HepG2 (cell line): Measurements from ENCODE around the gene FGF18. TPM values are rescaled to one million over a fixed set of nuclear protein-coding genes. Genes with fewer than 3 reads are reported as not detected.

ENCODE experiments used
- ATAC-seq: fragments of 200-7000 bp; cut with Tn5 transposase; 3 replicates; pipeline ENCODE4 v1.9.1; 2020; ENCODE audit warnings: mild to moderate bottlenecking, moderate library complexity
- BruUV-seq: library from RNA; stranded (reverse); fragments of 400-500 nt; replicated peaks from 2 replicates; lab custom pipeline; 2021; lab: Mats Ljungman, UMichigan
- CTCF ChIA-PET: fragments of 300-600 bp; formaldehyde crosslinking; extraction: SDS; loops from one replicate; lab custom pipeline; 2021; ENCODE audit warnings: low total read pairs, inconsistent platforms, low intra/inter-chr PET ratio; lab: Yijun Ruan, JAX
- POLR2A ChIA-PET: fragments of 350-600 bp; sonication (Branson Sonifier 250); formaldehyde crosslinking; loops from one replicate; lab custom pipeline; 2020; ENCODE audit warnings: antibody characterized with exemption, inconsistent platforms; lab: Yijun Ruan, JAX
- DNase-seq: peaks from one replicate; pipeline ENCODE4 v3.0.0-alpha.2; 2015; ENCODE audit warnings: low spot score
- FAIRE-seq: peaks from 3 replicates; lab custom pipeline; 2011; peaks lifted over from hg19 to GRCh38; lab: Jason Lieb, UNC
- H2AFZ ChIP-seq: one replicate; pipeline ENCODE4 v1.6.1; 2011; ENCODE audit warnings: low read length, inconsistent platforms
- H3K27ac ChIP-seq: fragments of 300-600 bp; 3 replicates; pipeline ENCODE4 v1.8.0; 2011; ENCODE audit warnings: mixed run types, mild to moderate bottlenecking, mixed read lengths, low read length, inconsistent platforms; ENCODE audit not compliant: insufficient read depth; ENCODE audit errors: extremely low read length
- H3K27me3 ChIP-seq, 2 experiments: fragments of 200-600 bp in 1 of 2; 2 replicates in 1 of 2; 3 replicates in 1 of 2; pipeline versions ENCODE4 v1.6.0 to v1.8.0; 2011; ENCODE audit warnings: low read length in 2 of 2, mild to moderate bottlenecking in 2 of 2, moderate library complexity in 2 of 2, inconsistent platforms in 1 of 2; ENCODE audit not compliant: insufficient read depth in 2 of 2, control insufficient read depth in 1 of 2
- H3K36me3 ChIP-seq, 2 experiments: fragments of 200-600 bp in 1 of 2; replicated peaks in 1 of 2; 2 replicates in 1 of 2; 3 replicates in 1 of 2; pipeline versions ENCODE4 v1.5.1 to v1.8.0; 2011; ENCODE audit warnings: low read length in 2 of 2, inconsistent platforms in 1 of 2; ENCODE audit not compliant: insufficient read depth in 2 of 2, control insufficient read depth in 1 of 2
- H3K4me1 ChIP-seq: 2 replicates; pipeline ENCODE4 v1.5.1; 2012; ENCODE audit warnings: low read length, inconsistent platforms; ENCODE audit not compliant: insufficient read depth
- H3K4me2 ChIP-seq: 2 replicates; pipeline ENCODE4 v1.6.0; 2011; ENCODE audit warnings: low read depth, low read length, inconsistent platforms
- H3K4me3 ChIP-seq, 3 experiments: fragments of 200-600 bp in 1 of 3; sonication (generic), shearing (Covaris generic) in 1 of 3; replicated peaks in 1 of 3; 2 replicates each; pipeline ENCODE4 v1.5.1; 2011 to 2016; ENCODE audit warnings: low read length in 3 of 3, inconsistent platforms in 2 of 3, low read depth in 2 of 3, mild to moderate bottlenecking in 2 of 3, control low read depth in 1 of 3, mixed read lengths in 1 of 3; ENCODE audit not compliant: insufficient read depth in 1 of 3
- H3K79me2 ChIP-seq: one replicate; pipeline ENCODE4 v1.6.1; 2011; ENCODE audit warnings: low read length, inconsistent platforms; ENCODE audit not compliant: insufficient read depth
- H3K9ac ChIP-seq: 2 replicates; pipeline ENCODE4 v1.6.0; 2011; ENCODE audit warnings: mild to moderate bottlenecking, low read depth, low read length, inconsistent platforms; ENCODE audit not compliant: insufficient read depth
- H3K9me3 ChIP-seq: 2 replicates; pipeline ENCODE4 v1.5.1; 2012; ENCODE audit warnings: mild to moderate bottlenecking, low read length
- H4K20me1 ChIP-seq: 2 replicates; pipeline ENCODE4 v1.6.0; 2011; ENCODE audit warnings: inconsistent platforms, mild to moderate bottlenecking, low read length, moderate library complexity; ENCODE audit not compliant: insufficient read depth
- ATF3 ChIP-seq: sonication (generic); formaldehyde crosslinking; IDR thresholded peaks from 2 replicates; pipeline ENCODE4 v1.4.0; 2020; ENCODE audit warnings: missing genetic modification reagents
- DNMT3B ChIP-seq: conservative IDR thresholded peaks from 2 replicates; pipeline ENCODE4 v1.6.1; 2016; ENCODE audit warnings: missing biosample characterization, control low read depth
- PTBP1 ChIP-seq: fragments of 200-400 bp; formaldehyde crosslinking; IDR thresholded peaks from 2 replicates; pipeline ENCODE4 v1.6.1; 2018; ENCODE audit warnings: low read length, low read depth; ENCODE audit not compliant: poor library complexity, severe bottlenecking
- SMARCC2 ChIP-seq: fragments of 450-650 bp; IDR thresholded peaks from 2 replicates; pipeline ENCODE4 v1.6.1; 2017; ENCODE audit warnings: antibody characterized with exemption, mild to moderate bottlenecking
- TRAFD1 ChIP-seq: sonication (generic); formaldehyde crosslinking; IDR thresholded peaks from 2 replicates; pipeline ENCODE4 v1.5.1; 2020; ENCODE audit warnings: missing genetic modification reagents, mild to moderate bottlenecking, borderline replicate concordance
- ZBTB26 ChIP-seq: IDR thresholded peaks from 2 replicates; pipeline ENCODE4 v1.6.1; 2016; ENCODE audit warnings: missing compliant biosample characterization, missing genetic modification reagents, borderline replicate concordance
- WGBS: methylation state at CpG from one replicate; pipeline ENCODE4 v1.1.6; 2017; ENCODE audit warnings: low lambda C conversion rate; 5-methylcytosine and 5-hydroxymethylcytosine counted together
- in situ Hi-C: cut with HindIII; loops from 2 replicates; pipeline ENCODE4 v1.10.0; 2017; ENCODE audit warnings: low pct_unique_long_range_greater_than_20kb; ENCODE audit not compliant: extremely low pct_ligation_motif_present
- intact Hi-C: fragments of 100-400 bp; cut with micrococcal nuclease; formaldehyde crosslinking; loops from one replicate; pipeline ENCODE4 v1.10.0; 2022; ENCODE audit not compliant: unreplicated experiment
- polyA plus RNA-seq, 8 experiments: library from polyadenylated mRNA; depleted of rRNA in 3 of 8; stranded (reverse) in 7 of 8; unstranded in 1 of 8; fragments of >200 nt; fragmentation: Illumina TruSeq in 4 of 8; extraction: Trizol in 4 of 8; gene quantifications; 2 replicates each; pipeline versions ENCODE4 v1.2.1 to v1.2.3, GENCODE V29; 2011 to 2016; ENCODE audit warnings: low read depth in 4 of 8, missing spikeins in 1 of 8, mixed read lengths in 1 of 8; ENCODE audit not compliant: insufficient read depth in 1 of 8
- total RNA-seq, 5 experiments: library from RNA; depleted of rRNA; stranded (reverse); fragments of >200 nt; fragmentation: Illumina TruSeq; extraction: Trizol; gene quantifications; 2 replicates each; pipeline ENCODE4 v1.2.3, GENCODE V29; 2016; ENCODE audit warnings: low read depth in 1 of 5

The FGF18 gene
- total and polyA plus RNA-seq, 2 of the 13 experiments (the other 11 are each of a cell fraction or from before 2014, with no cell fraction given), result not detected

GRCh38 chr5:171422902-171423663 is 3.6 kb downstream of the FGF18 start:
- in situ Hi-C loops, result loop anchor here (10.0 kb wide), 1 partner anchor 172 kb away; no protein-coding TSS in a partner anchor
- DNase-seq (no peak), FAIRE-seq (no peak), ATAC-seq (no peak)
- no peaks in the 10 kb centered on the region for H3K36me3 ChIP-seq
- 59% methylated on average over 20 of the region's 26 CpGs for WGBS
- no TSS peak for BruUV-seq
- H3K9ac ChIP-seq, result no peak overlapping the region
- TF ChIP-seq ZBTB26 (CRISPR knock-in tag), result no peak
- H3K79me2 ChIP-seq, result no peaks in the 10 kb centered on the region
- no peak overlapping the region for H3K27ac ChIP-seq
- H2AFZ ChIP-seq, result no peak overlapping the region
- H3K4me1 ChIP-seq, result peaks cover 11% of the 10 kb centered on the region
- ChIA-PET POLR2A (no interaction called here), CTCF (no interaction called here)
- H3K27me3 ChIP-seq, result peaks cover 2 to 23% of the 10 kb centered on the region in 2 experiments; a peak in 4 of 5 replicates
- peaks cover 10% of the 10 kb centered on the region for H4K20me1 ChIP-seq
- intact Hi-C loops, result no loop called here
- no peaks in the 10 kb centered on the region for H3K9me3 ChIP-seq
- no peak overlapping the region for H3K4me2 ChIP-seq
- no peak overlapping the region for H3K4me3 ChIP-seq

- intact Hi-C loops, result no loop called here
- BruUV-seq, result no TSS peak
- POLR2A ChIA-PET, result no interaction called here
Measured at GRCh38 chr5:171424726-171425125, 5.3 kb downstream of the FGF18 start.

More at GRCh38 chr5:171424726-171425125, 5.3 kb downstream of the FGF18 start:
- TF ChIP-seq TRAFD1 (CRISPR knock-in tag) (no peak), PTBP1 (no peak), ATF3 (CRISPR knock-in tag) (no peak), SMARCC2 (no peak), DNMT3B (no peak)
- peaks cover 2 to 23% of the 10 kb centered on the region in 2 experiments; a peak in 4 of 5 replicates for H3K27me3 ChIP-seq
- H3K79me2 ChIP-seq, result no peaks in the 10 kb centered on the region
- no peak overlapping the region for H3K27ac ChIP-seq
- CTCF ChIA-PET, result no interaction called here
- in situ Hi-C loops, result loop anchor here (10.0 kb wide), 1 partner anchor 170 kb away; no protein-coding TSS in a partner anchor
- no peaks in the 10 kb centered on the region for H3K36me3 ChIP-seq
- FAIRE-seq, result no peak
- 34% methylated on average over 3 of the region's 5 CpGs for WGBS
- no peaks in the 10 kb centered on the region for H4K20me1 ChIP-seq
- no peak overlapping the region for H2AFZ ChIP-seq
- no peaks in the 10 kb centered on the region for H3K9me3 ChIP-seq
- DNase-seq, result no peak
- H3K4me3 ChIP-seq, result no peak overlapping the region
- H3K4me1 ChIP-seq, result no peaks in the 10 kb centered on the region
- no peak overlapping the region for H3K4me2 ChIP-seq
- H3K9ac ChIP-seq, result no peak overlapping the region
- ATAC-seq, result no peak
